Hepatic stellate cell (primary cell): ENCODE measurements around the gene CLN6.
"Not testable (repeated sequence)": the region's sequence is repeated elsewhere in the genome, so short reads cannot be mapped to it uniquely, and the experiment has no call there.

Experiments used
- DNase-seq: peaks from one replicate; pipeline ENCODE4 v3.0.0; 2011; ENCODE audit warnings: low spot score

Gene CLN6

DNA sequence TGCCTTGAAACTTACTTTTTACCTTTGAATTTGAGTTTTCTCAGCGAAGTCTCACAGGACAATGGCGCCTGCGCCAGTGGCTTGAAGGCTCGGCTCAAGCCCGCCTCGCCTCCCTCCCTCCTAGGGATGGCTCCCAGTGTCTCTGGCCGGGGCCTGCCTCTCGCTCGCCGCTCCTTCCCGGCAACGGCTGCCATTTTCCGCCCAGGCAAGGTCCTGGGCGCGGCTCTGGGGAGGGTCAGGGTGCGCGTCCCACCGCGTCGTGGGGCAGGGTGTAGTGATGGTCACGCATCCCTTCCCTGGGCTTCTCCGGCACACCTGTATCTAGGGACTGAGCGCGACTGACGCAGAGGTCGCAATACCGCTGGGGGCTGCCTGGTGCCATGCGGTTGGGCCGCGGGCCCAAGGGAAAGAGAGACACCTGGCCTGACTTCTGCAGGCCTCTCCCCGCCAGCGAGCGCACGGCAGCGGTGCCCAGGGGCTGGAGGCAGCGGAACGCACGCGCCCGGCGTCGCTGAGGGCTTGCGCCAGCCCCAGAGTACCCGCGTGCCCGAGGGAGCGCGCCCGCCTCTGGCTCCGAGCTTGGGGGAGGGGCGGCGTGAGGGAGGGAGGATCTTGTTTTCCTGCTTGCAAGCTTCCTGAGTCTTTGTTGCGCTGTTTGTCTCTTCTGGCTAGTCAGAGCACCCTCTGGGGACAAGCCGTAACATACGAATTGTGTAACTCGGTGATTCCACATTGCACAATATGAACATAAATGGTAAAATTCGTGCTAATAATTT lies 27.3 kb upstream of the CLN6 start:
- DNase-seq = peak; percentile 71

GRCh38 chr15:68252925-68253534 lies 23.5 kb upstream of the CLN6 start:
- peak; percentile 68 for DNase-seq

- no peak for DNase-seq
These were observed 19.7 kb upstream of the CLN6 start for GRCh38 chr15:68249058-68249713.

GRCh38 chr15:68244235-68244634 lies 14.7 kb upstream of the CLN6 start:
- no peak for DNase-seq

DNA sequence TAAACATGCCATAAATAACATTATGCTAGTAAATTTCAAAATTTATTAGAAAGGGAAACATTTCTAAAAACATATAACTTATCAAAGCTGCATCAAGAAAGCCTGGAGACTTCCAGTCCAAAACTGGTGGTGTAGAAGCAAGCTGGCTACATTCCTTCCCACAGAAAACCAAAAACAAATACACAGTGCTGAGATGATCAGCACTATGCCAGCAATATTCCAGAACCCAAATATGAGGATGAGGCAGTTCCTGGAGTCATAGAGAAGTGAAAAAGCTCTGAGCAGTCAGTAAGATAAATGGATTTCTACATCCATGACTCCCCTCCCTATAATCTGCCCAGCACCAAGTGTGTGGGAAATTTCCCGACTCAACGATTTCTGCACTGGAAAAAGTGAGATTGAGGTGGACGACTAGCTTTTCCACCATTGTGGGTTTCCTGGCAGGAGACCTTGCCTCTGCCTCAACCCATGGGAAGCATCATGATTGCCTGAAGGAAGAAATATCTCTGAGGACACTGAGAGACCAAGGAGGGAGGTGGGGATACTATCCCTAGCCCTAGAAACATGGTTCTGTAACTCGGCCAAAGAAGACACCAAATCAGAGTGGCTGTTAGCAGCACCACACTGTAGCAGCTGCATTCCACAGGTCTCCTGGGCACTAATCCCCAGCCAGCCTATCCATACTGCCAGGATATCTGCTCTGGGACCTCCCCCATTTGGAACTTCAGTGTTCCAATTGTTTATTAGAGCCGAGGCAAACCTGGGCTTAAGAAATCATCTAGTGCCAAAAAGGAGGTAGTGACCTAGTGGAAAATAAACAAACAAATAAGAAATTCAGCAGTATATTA lies 11.8 kb upstream of the CLN6 start:
- no peak for DNase-seq

GRCh38 chr15:68239025-68239424 lies 9.5 kb upstream of the CLN6 start:
- no peak for DNase-seq

DNA sequence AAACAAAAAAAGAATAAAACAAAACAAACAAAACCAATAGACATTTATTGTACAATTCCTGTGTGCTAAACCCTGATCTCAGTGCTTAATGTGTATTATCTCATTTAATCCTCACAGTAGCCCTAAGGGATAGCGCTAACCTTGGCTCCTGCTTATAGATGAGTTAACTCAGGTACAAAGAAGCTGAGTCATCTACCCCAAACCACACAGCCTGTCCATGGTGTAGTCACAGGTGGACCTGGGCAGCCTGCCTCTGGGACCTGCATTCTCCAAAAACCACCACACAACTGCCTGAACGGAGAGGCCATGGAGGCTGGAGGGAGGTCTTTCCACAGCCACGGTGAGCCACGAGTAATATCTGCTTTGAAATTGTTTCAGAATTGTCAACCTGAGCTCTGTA lies 5.5 kb upstream of the CLN6 start:
- no peak for DNase-seq

DNA sequence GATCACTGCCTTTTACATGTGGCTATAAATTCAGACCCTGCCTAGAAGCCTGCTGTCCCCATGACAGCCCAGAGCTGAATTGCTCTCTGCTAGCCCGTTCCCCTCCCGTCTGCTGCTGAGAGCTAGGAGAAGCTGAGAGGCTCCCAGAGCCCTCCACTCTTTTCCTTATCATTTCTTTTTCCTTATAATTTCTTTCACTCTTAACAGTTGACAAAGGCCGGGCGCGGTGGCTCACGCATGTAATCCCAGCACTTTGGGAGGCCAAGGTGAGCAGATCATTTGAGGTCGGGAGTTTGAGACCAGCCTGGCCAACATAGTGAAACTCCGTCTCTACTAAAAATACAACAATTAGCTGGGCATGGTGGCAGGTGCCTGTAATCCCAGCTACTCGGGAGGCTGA lies 5.0 kb upstream of the CLN6 start:
- not testable (repeated sequence) for DNase-seq

GRCh38 chr15:68234060-68234459 lies 4.5 kb upstream of the CLN6 start:
- peak; percentile 54 for DNase-seq

DNA sequence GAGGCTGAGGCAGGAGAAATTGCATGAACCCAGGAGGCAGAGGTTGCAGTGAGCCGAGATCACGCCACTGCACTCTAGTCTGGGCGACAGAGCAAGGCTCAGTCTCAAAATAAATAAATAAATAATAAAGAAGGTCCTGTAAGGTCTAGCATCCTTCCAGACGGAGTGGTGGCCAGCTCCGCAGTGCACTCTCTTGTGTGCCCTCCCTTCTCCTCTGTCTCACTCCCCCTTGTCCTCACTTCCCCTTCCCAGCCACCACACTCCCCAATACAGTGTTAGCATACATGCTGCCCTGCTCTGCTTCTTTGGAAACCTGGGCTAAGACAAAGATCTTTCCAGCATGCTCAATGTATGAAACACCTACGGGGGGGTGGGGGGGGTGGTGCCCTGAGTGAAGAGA lies 3.4 kb upstream of the CLN6 start:
- DNase-seq = no peak

GRCh38 chr15:68232449-68232848 lies 2.9 kb upstream of the CLN6 start:
- DNase-seq = no peak

- DNase-seq = no peak
These were observed 1.7 kb upstream of the CLN6 start for GRCh38 chr15:68231102-68231818.

- DNase-seq = no peak
These were observed 901 bp upstream of the CLN6 start for GRCh38 chr15:68230157-68231100.

GRCh38 chr15:68228971-68229385 lies 550 bp downstream of the CLN6 start:
- no peak for DNase-seq

GRCh38 chr15:68228143-68228970 lies 1.2 kb downstream of the CLN6 start:
- DNase-seq = peak; percentile 44

- DNase-seq = no peak
These were observed 1.8 kb downstream of the CLN6 start for GRCh38 chr15:68227643-68228142.

- DNase-seq = not testable (repeated sequence)
These were observed 4.1 kb downstream of the CLN6 start for GRCh38 chr15:68225442-68225841.

GRCh38 chr15:68224546-68225250 lies 4.8 kb downstream of the CLN6 start:
- no peak for DNase-seq

DNA sequence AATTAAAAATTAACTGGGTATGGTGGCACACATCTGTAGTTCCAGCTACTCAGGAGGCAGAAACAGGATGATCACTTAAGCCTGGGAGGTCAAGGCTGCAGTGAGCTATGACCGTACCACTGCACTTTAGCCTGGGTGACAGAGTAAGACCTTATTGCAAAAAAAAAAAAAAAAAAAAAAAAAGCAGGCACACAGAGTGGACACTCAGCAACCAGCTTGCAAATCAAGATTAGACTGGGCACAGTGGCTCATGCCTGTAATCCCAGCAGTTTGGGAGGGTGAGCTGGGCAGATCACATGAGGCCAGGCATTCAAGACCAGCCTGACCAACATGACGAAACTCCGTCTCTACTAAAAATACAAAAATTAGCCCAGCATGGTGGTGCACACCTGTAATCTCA lies 5.4 kb downstream of the CLN6 start:
- DNase-seq = no peak
